Pancreas (tissue), 10 donors: Measurements from ENCODE around the gene FAM222B. TPM values are rescaled to one million over a fixed set of nuclear protein-coding genes. Genes with fewer than 3 reads are reported as not detected.

Source experiments
- ATAC-seq, 4 donors: fragments of 200-7000 bp; cut with Tn5 transposase; one replicate each; pipeline versions ENCODE4 v1.8.0 to v1.9.1; 2020; ENCODE audit warnings: mild to moderate bottlenecking in 4 of 4, moderate library complexity in 4 of 4
- DNase-seq, 6 donors: peaks; one replicate each; pipeline ENCODE4 v3.0.0-alpha.2; 2020
- FAIRE-seq: peaks from 2 replicates; lab custom pipeline; 2012; peaks lifted over from hg19 to GRCh38; lab: Jason Lieb, UNC
- H3K27ac ChIP-seq, 4 donors: fragments of 200-600 bp; sonication (generic); 1 replicate in 3 of 4; 2 replicates in 1 of 4; pipeline versions ENCODE4 v1.5.0 to v1.8.0; 2020
- H3K27me3 ChIP-seq, 4 donors: fragments of 200-600 bp; one replicate each; pipeline ENCODE4 v1.8.0; 2021
- H3K36me3 ChIP-seq, 3 donors: fragments of 200-600 bp; sonication (generic) in 1 of 3; one replicate each; pipeline versions ENCODE4 v1.5.0 to v1.8.0; 2020 to 2021
- H3K4me1 ChIP-seq, 3 donors: fragments of 200-600 bp; one replicate each; pipeline ENCODE4 v1.8.0; 2021
- H3K4me3 ChIP-seq, 4 donors: fragments of 200-600 bp; sonication (generic) in 2 of 4; one replicate each; pipeline versions ENCODE4 v1.5.0 to v1.8.0; 2020 to 2021
- H3K9me3 ChIP-seq, 4 donors: fragments of 200-600 bp; one replicate each; pipeline ENCODE4 v1.8.0; 2021
- WGBS, 2 donors: extraction: QIAGEN DNeasy Blood & Tissue Kit; methylation state at CpG; one replicate each; pipeline ENCODE4 v1.1.7; 2013; 5-methylcytosine and 5-hydroxymethylcytosine counted together
- intact Hi-C, 3 donors: fragments of 100-400 bp; cut with DNase I; formaldehyde crosslinking; loops; one replicate each; pipeline versions ENCODE4 v1.11.1 to v1.14.2; 2022
- polyA plus RNA-seq, 2 donors: library from polyadenylated mRNA; stranded (reverse); fragments of 200-250 nt; gene quantifications; one replicate each; pipeline ENCODE4 v1.2.3, GENCODE V29; 2013
- total RNA-seq, 6 donors: library from RNA; stranded (reverse); fragmentation: NEBNext Ultra II Directional in 4 of 6; extraction: Animal tissue kit (Norgen Biotek cat#: 25700) in 4 of 6; gene quantifications; one replicate each; pipeline versions ENCODE4 v1.2.1 to v1.2.4, GENCODE V29; 2021 to 2023
- TF ChIP-seq, protein P1 (sequence below), 4 donors: fragments of 200-600 bp; sonication (generic) in 3 of 4; IDR thresholded peaks; one replicate each; pipeline versions ENCODE4 v1.5.0 to v1.8.0; 2021; ENCODE audit warnings: antibody characterized with exemption in 4 of 4
- donor health status: healthy with polysubstance abuse.
- donor health status: DM: no; HTN: no; CAD: no; lungs with moderate emphysema.
- donor health status: DM: no; HTN: no; CAD: no.
- donor health status: control.
- donor health status: control.
- donor health status: Bipolar disorder and iron deficiency.
- donor health status: DM: yes; HTN: yes; CAD: no.
- donor health status: DM: no; HTN: no; CAD: no.
- donor health status: DM: no; HTN: no; CAD: no.
- donor health status: DM: yes; HTN: yes; CAD: no.

FAM222B gene
- total and polyA plus RNA-seq, 8 donors, result 5.5 to 15.6 (median 8.1) TPM

DNA sequence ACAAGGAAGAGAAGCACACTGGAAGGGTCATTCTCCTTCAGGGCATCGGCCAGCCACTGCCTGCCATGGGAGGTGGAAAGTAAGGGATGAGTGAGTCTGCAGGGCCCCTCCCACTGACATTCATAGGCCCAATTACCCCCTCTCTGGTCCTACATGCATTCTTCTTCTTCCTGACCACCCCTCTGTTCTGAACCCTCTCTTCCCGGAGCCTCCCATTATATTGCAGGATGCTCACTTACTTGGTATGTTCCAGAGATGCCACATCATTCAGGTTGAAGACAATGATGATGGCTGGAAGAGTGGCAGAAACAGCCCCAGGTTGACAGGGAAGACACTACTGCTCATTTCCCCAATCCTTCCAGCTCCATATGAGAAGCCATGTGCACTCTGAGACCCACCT is 127.4 kb downstream of the FAM222B start:
- DNase-seq (no peak), FAIRE-seq (no peak), ATAC-seq (no peak)
- H3K4me1 ChIP-seq, result peaks cover 5 to 10% (median 6%) of the 10 kb centered on the region in 3 donors
- H3K27ac ChIP-seq, result no peak overlapping the region
- H3K4me3 ChIP-seq, result no peak overlapping the region
- H3K27me3 ChIP-seq, result no peaks in the 10 kb centered on the region
- WGBS, 2 donors, result 92 to 100% methylated on average over 2 of the region's 2 CpGs
- no peaks in the 10 kb centered on the region for H3K9me3 ChIP-seq
- TF ChIP-seq, protein P1, sequence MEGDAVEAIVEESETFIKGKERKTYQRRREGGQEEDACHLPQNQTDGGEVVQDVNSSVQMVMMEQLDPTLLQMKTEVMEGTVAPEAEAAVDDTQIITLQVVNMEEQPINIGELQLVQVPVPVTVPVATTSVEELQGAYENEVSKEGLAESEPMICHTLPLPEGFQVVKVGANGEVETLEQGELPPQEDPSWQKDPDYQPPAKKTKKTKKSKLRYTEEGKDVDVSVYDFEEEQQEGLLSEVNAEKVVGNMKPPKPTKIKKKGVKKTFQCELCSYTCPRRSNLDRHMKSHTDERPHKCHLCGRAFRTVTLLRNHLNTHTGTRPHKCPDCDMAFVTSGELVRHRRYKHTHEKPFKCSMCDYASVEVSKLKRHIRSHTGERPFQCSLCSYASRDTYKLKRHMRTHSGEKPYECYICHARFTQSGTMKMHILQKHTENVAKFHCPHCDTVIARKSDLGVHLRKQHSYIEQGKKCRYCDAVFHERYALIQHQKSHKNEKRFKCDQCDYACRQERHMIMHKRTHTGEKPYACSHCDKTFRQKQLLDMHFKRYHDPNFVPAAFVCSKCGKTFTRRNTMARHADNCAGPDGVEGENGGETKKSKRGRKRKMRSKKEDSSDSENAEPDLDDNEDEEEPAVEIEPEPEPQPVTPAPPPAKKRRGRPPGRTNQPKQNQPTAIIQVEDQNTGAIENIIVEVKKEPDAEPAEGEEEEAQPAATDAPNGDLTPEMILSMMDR (IDR thresholded peaks at IDR 0.05), result no peak
- intact Hi-C loops, result no loop called here
- H3K36me3 ChIP-seq, result no peaks in the 10 kb centered on the region

DNA sequence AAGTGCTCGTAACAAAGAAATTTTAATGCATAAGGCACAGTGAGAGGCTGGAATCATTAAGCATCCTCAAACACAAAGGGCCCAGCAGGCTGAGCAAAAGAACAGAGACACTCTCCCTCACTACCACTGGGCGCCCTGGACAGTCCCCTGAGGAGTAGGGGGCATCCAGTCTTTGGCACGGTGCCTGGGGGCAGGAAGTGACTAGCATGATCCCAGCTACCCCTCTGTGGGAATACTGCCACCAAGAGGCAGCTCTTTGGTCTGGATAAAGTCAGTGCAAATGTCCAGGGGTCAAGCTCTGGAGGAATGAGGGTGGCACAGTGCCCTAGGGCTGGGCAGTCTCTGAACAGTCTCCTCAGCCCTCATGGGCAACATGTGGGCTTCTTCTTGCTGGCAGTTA is 128.3 kb downstream of the FAM222B start:
- intact Hi-C loops, result no loop called here
- no peaks in the 10 kb centered on the region for H3K27me3 ChIP-seq
- DNase-seq (peak in 2 of 6 donors; percentile 53 to 72), ATAC-seq (no peak), FAIRE-seq (no peak)
- H3K4me3 ChIP-seq, result no peak overlapping the region
- 72 to 88% methylated on average over 3 of the region's 3 CpGs for WGBS, 2 donors
- peaks cover 5 to 10% (median 6%) of the 10 kb centered on the region in 3 donors for H3K4me1 ChIP-seq
- H3K36me3 ChIP-seq, result no peaks in the 10 kb centered on the region
- TF ChIP-seq, protein P1 (IDR thresholded peaks at IDR 0.05), result no peak
- H3K9me3 ChIP-seq, result no peaks in the 10 kb centered on the region
- H3K27ac ChIP-seq, result no peak overlapping the region

DNA sequence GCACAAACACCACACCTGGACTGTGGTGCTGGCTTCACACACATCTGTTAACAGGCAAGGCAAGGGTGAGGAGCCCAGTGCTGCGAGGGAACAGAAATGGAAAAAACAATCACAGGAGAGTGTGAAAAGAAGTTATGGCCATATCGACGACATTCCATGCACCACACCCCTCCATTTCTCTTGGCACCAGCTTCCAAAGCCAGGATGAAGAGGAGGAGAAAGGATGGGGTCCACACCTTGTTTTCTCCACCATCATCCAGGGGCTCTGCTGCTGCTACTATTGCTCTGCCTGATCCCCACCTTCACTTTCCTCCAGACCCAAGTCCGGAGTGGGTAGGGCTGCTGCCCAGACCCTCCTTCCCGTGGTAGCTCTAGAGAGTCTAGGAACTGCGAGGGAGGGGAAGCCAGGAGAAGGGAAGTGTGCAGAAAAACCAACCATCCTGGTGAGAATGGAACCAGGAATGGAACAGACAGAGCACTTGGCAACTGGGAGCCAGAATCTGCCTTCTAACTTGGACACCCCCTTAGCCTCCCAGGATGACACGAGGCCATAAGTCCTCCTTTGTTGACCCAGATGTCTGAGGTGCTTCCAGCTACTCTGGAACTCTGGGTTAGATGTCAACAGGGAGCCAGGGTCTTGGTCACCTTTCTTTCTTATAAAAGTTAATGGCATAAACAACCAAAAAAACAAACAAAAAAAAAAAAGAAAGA is 129.7 kb downstream of the FAM222B start:
- Histone ChIP-seq H3K36me3 (no peaks in the 10 kb centered on the region), H3K27me3 (no peaks in the 10 kb centered on the region), H3K4me1 (peaks cover 3 to 6% (median 5%) of the 10 kb centered on the region in 3 donors), H3K9me3 (no peaks in the 10 kb centered on the region), H3K27ac (no peak overlapping the region), H3K4me3 (no peak overlapping the region)
- intact Hi-C loops, result no loop called here
- no peak for ATAC-seq
- 72 to 76% methylated on average over 7 of the region's 7 CpGs for WGBS, 2 donors
- FAIRE-seq, result no peak
- TF ChIP-seq, protein P1 (IDR thresholded peaks at IDR 0.05), result no peak
- DNase-seq, result peak in 1 of 6 donors; percentile 3

DNA sequence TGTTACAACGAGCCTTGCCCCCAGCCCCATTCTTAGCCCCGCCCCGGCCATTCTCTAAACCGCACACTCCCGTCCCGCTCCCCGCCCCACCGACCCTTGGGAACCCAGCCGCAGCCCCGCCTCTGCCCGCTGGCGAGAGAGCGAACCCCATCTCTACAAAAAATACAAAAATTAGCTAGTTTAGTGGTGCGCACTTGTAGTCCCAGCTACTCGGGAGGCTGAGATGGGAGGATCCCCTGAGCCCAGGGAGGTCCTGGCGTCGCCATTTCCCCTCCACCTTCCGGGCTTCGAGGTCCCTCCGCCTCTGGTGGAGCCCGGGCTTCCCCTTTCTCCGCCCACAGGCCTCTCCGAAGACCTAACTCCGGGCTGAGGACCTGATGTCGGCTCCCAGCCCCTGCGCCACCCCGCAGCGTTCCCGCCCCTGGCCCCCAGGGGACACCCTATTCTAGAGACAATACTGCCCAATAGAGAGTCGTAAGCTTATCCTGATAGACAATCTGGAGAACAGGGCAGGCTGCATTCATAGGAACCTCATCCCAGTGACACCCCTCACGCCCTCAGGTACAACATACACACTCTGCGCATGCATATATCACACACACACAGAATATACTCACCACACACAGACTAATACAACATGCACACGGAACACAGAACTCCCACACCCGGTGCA is 130.4 kb downstream of the FAM222B start:
- intact Hi-C loops, result no loop called here
- no peaks in the 10 kb centered on the region for H3K9me3 ChIP-seq
- H3K4me3 ChIP-seq, result peak overlapping the region in 2 of 4 donors; percentile 39 to 67
- FAIRE-seq (no peak), DNase-seq (peak in 4 of 6 donors; percentile 46 to 63 (median 52)), ATAC-seq (peak in 1 of 4 donors; percentile 10)
- peaks cover 3 to 6% (median 5%) of the 10 kb centered on the region in 3 donors for H3K4me1 ChIP-seq
- no peaks in the 10 kb centered on the region for H3K27me3 ChIP-seq
- TF ChIP-seq, protein P1 (IDR thresholded peaks at IDR 0.05), result no peak
- no peaks in the 10 kb centered on the region for H3K36me3 ChIP-seq
- H3K27ac ChIP-seq, result peak overlapping the region in 2 of 4 donors; percentile 72 to 73
- 56 to 57% methylated on average over 33 to 34 of the region's 34 CpGs for WGBS, 2 donors
